BJ (cell line): Measurements from ENCODE around the gene IKZF3. TPM values are rescaled to one million over a fixed set of nuclear protein-coding genes. Genes with fewer than 3 reads are reported as not detected.

Experiments
- CTCF ChIA-PET: fragments of 350-600 bp; formaldehyde crosslinking; extraction: SDS; loops from one replicate; lab custom pipeline; 2021; ENCODE audit warnings: antibody characterized with exemption, inconsistent platforms; lab: Yijun Ruan, JAX
- POLR2A ChIA-PET: fragments of 300-600 bp; sonication (Branson Sonifier 250); formaldehyde crosslinking; extraction: SDS; loops from one replicate; lab custom pipeline; 2021; ENCODE audit warnings: antibody characterized with exemption; lab: Charles Lee
- DNase-seq: peaks from one replicate; pipeline ENCODE4 v3.0.0-alpha.2; 2011; ENCODE audit warnings: low read depth
- H3K27me3 ChIP-seq: 2 replicates; pipeline ENCODE4 v1.6.0; 2011; ENCODE audit warnings: low read length; ENCODE audit not compliant: control insufficient read depth, insufficient read depth
- H3K36me3 ChIP-seq: 2 replicates; pipeline ENCODE4 v1.5.1; 2011; ENCODE audit warnings: low read length; ENCODE audit not compliant: control insufficient read depth, insufficient read depth
- H3K4me3 ChIP-seq: 2 replicates; pipeline ENCODE4 v1.5.1; 2011; ENCODE audit warnings: low read depth, mild to moderate bottlenecking, control low read depth, low read length
- CTCF ChIP-seq: IDR thresholded peaks from 2 replicates; pipeline ENCODE4 v1.5.1; 2011; ENCODE audit warnings: low read depth, mild to moderate bottlenecking, control low read depth, inconsistent platforms, low read length, moderate library complexity; ENCODE audit not compliant: insufficient read depth
- polyA plus RNA-seq: library from polyadenylated mRNA; depleted of rRNA; stranded (reverse); fragments of >200 nt; gene quantifications from 2 replicates; pipeline ENCODE4 v1.2.3, GENCODE V29; 2011

Gene IKZF3
- polyA plus RNA-seq, 1 experiment = not detected

- H3K4me3 ChIP-seq = no peak overlapping the region
- peaks cover 23% of the 10 kb centered on the region for H3K27me3 ChIP-seq
- no peak for TF ChIP-seq CTCF
- POLR2A ChIA-PET = no interaction called here
- CTCF ChIA-PET = no interaction called here
- no peak for DNase-seq
- no peaks in the 10 kb centered on the region for H3K36me3 ChIP-seq
Observed at GRCh38 chr17:39774047-39774446, 90.1 kb downstream of the IKZF3 start.

GRCh38 chr17:39772987-39773934, 90.9 kb downstream of the IKZF3 start:
- DNase-seq = no peak
- no peaks in the 10 kb centered on the region for H3K36me3 ChIP-seq
- no peak for TF ChIP-seq CTCF
- peaks cover 24% of the 10 kb centered on the region for H3K27me3 ChIP-seq
- no peak overlapping the region for H3K4me3 ChIP-seq
- ChIA-PET CTCF (no interaction called here), POLR2A (no interaction called here)

DNA sequence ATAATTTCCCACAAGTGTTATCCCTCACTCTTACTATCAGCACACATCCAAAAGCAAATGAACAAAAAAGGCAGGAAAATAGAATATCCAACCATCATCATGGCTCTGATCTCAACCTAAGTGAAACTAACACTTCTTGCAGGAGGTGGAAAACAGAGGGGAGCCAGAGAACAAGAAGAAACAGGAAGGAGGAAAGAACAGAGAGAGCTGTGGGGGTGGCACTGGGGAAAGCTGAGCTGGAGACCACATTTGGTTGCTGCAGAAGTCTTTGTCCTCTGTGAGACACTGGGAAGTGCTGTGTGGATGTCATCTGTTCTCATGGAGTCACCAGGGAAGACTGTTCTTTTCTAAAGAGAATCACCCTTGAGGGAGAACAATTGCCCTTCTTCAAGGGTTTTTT, 91.7 kb downstream of the IKZF3 start:
- Histone ChIP-seq H3K36me3 (no peaks in the 10 kb centered on the region), H3K4me3 (no peak overlapping the region), H3K27me3 (peaks cover 22% of the 10 kb centered on the region)
- DNase-seq = no peak
- CTCF ChIA-PET = no interaction called here
- POLR2A ChIA-PET = no interaction called here
- no peak for TF ChIP-seq CTCF

DNA sequence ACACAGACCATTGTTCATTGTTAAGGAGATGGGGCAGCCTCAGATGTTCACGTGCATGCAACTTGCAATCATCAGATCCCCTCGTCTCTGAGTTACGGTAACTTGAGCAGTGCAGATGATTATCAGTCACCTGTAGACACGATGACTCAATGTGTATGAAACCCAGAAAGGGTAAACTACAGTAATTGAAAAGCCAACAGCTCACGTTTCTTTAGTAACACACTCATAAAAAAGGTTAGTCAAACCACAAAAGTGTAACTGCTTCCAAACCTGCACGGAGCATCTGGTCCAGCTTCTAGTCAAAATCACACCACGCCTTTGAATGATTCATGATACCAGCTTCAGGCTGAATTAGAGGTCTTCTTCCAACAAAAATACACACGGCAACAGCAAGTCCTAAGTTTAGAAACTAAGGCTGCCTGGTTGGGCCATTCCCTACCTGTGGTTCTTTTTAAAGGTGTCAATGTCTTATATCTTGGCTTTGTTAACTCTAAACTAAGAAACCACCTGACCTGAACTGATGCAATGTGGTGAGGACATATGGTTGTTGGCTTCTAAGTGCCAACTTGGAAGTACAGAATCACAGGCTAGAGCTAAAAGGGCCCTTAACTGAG, 94.0 kb downstream of the IKZF3 start:
- no peaks in the 10 kb centered on the region for H3K36me3 ChIP-seq
- POLR2A ChIA-PET = no interaction called here
- peaks cover 35% of the 10 kb centered on the region for H3K27me3 ChIP-seq
- no peak overlapping the region for H3K4me3 ChIP-seq
- CTCF ChIA-PET = interaction anchor here (2.0 kb wide), 1 partner anchor 148 kb away, joined by 10 read pairs; no protein-coding TSS in a partner anchor
- peak; percentile 72 for DNase-seq
- no peak for TF ChIP-seq CTCF

- Histone ChIP-seq H3K36me3 (no peaks in the 10 kb centered on the region), H3K4me3 (no peak overlapping the region), H3K27me3 (peaks cover 25% of the 10 kb centered on the region)
- no peak for DNase-seq
- ChIA-PET POLR2A (no interaction called here), CTCF (no interaction called here)
- no peak for TF ChIP-seq CTCF
Observed at GRCh38 chr17:39767147-39767546, 97.0 kb downstream of the IKZF3 start.
